K562 (cell line): ENCODE measurements around the gene SIRT4. TPM values are rescaled to one million over a fixed set of nuclear protein-coding genes. Genes with fewer than 3 reads are reported as not detected.
A peak's percentile ranks its signal among the peaks of the same experiment; 100 is the strongest.

Source experiments
- BMI1 ChIP-seq: fragments of 150-350 bp; IDR thresholded peaks from 2 replicates; pipeline ENCODE4 v1.6.1; 2014; ENCODE audit warnings: low read length
- CCNT2 ChIP-seq: IDR thresholded peaks from 2 replicates; pipeline ENCODE4 v1.6.1; 2011; ENCODE audit warnings: borderline replicate concordance, low read depth, mild to moderate bottlenecking, moderate library complexity, mixed read lengths, low read length; ENCODE audit not compliant: insufficient read length; ENCODE audit errors: extremely low read depth
- CREM ChIP-seq: IDR thresholded peaks from 2 replicates; pipeline ENCODE4 v1.6.1; 2014; ENCODE audit warnings: antibody characterized with exemption, low read depth
- FOXJ3 ChIP-seq: sonication (generic); formaldehyde crosslinking; IDR thresholded peaks from 2 replicates; pipeline ENCODE4 v1.4.0; 2020; ENCODE audit warnings: mild to moderate bottlenecking, missing genetic modification reagents
- FOXK2 ChIP-seq, 2 experiments: fragments of 450-650 bp; IDR thresholded peaks in 1 of 2; conservative IDR thresholded peaks in 1 of 2; 2 replicates each; pipeline ENCODE4 v1.6.1; 2016; ENCODE audit warnings: low read depth in 2 of 2, mild to moderate bottlenecking in 1 of 2
- GABPB2 ChIP-seq: fragments of 250-450 bp; sonication (Bioruptor Pico); conservative IDR thresholded peaks from 2 replicates; pipeline ENCODE4 v1.5.1; 2021; ENCODE audit warnings: mild to moderate bottlenecking
- GTF2F1 ChIP-seq: IDR thresholded peaks from 2 replicates; pipeline ENCODE4 v1.6.1; 2011; ENCODE audit warnings: low read depth, low read length, improper control_type of control experiment
- HSF4 ChIP-seq: fragments of 250-450 bp; sonication (Bioruptor Pico); IDR thresholded peaks from 2 replicates; pipeline ENCODE4 v2.1.2; 2022; ENCODE audit warnings: mild to moderate bottlenecking, moderate library complexity, borderline replicate concordance
- JUNB ChIP-seq: fragments of 450-650 bp; formaldehyde crosslinking; conservative IDR thresholded peaks from 2 replicates; pipeline ENCODE4 v1.4.0; 2020; ENCODE audit warnings: mild to moderate bottlenecking
- MAFG ChIP-seq: fragments of 450-650 bp; conservative IDR thresholded peaks from 2 replicates; pipeline ENCODE4 v1.6.1; 2016; ENCODE audit warnings: missing genetic modification characterization, missing compliant biosample characterization
- MIER1 ChIP-seq: fragments of 450-650 bp; IDR thresholded peaks from 2 replicates; pipeline ENCODE4 v1.6.1; 2016; ENCODE audit warnings: antibody characterized with exemption, mild to moderate bottlenecking, low read depth
- PCBP1 ChIP-seq: fragments of 200-400 bp; formaldehyde crosslinking; IDR thresholded peaks from 2 replicates; pipeline ENCODE4 v1.6.1; 2018; ENCODE audit warnings: mild to moderate bottlenecking, low read depth, low read length; ENCODE audit not compliant: poor library complexity, severe bottlenecking
- PHB2 ChIP-seq: fragments of 450-650 bp; IDR thresholded peaks from 2 replicates; pipeline ENCODE4 v1.6.1; 2017; ENCODE audit warnings: low read depth
- POLR2B ChIP-seq: fragments of 450-650 bp; IDR thresholded peaks from 2 replicates; pipeline ENCODE4 v1.6.1; 2018; ENCODE audit warnings: low read depth; ENCODE audit not compliant: partially characterized antibody
- PPARD ChIP-seq: fragments of 250-450 bp; sonication (Bioruptor Pico); IDR thresholded peaks from 2 replicates; pipeline ENCODE4 v1.8.0; 2022; ENCODE audit warnings: inconsistent platforms, mild to moderate bottlenecking, moderate library complexity
- SAFB ChIP-seq: fragments of 200-400 bp; formaldehyde crosslinking; IDR thresholded peaks from 2 replicates; pipeline ENCODE4 v1.6.1; 2017; ENCODE audit warnings: low read depth, low read length, borderline replicate concordance
- THRAP3 ChIP-seq: fragments of 450-650 bp; IDR thresholded peaks from 2 replicates; pipeline ENCODE4 v1.6.1; 2016; ENCODE audit warnings: mild to moderate bottlenecking, inconsistent platforms, borderline replicate concordance
- XRCC5 ChIP-seq: fragments of 200-400 bp; formaldehyde crosslinking; IDR thresholded peaks from 2 replicates; pipeline ENCODE4 v1.6.1; 2017; ENCODE audit warnings: low read depth, mild to moderate bottlenecking, low read length
- ZNF133 ChIP-seq: fragments of 250-450 bp; sonication (Bioruptor Pico); IDR thresholded peaks from 2 replicates; pipeline ENCODE4 v1.4.0; 2020; ENCODE audit warnings: mild to moderate bottlenecking
- ZNF165 ChIP-seq: fragments of 250-450 bp; sonication (Bioruptor Pico); IDR thresholded peaks from 2 replicates; pipeline ENCODE4 v1.4.0; 2020; ENCODE audit warnings: borderline replicate concordance
- ZNF197 ChIP-seq: fragments of 200-800 bp; sonication (Bioruptor generic); IDR thresholded peaks from 2 replicates; pipeline ENCODE4 v1.6.1; 2016; ENCODE audit warnings: low read depth, missing genetic modification characterization, missing compliant biosample characterization
- ZNF253 ChIP-seq: fragments of 250-450 bp; sonication (Bioruptor Pico); conservative IDR thresholded peaks from 2 replicates; pipeline ENCODE4 v1.6.1; 2021; ENCODE audit warnings: mild to moderate bottlenecking
- ZNF644 ChIP-seq: fragments of 200-800 bp; sonication (Bioruptor generic); IDR thresholded peaks from 2 replicates; pipeline ENCODE4 v1.6.1; 2016; ENCODE audit warnings: low read depth, missing genetic modification characterization, missing compliant biosample characterization
- polyA plus RNA-seq, 8 experiments: library from polyadenylated mRNA; depleted of rRNA in 4 of 8; stranded (reverse) in 5 of 8; unstranded in 3 of 8; fragments of >200 nt; fragmentation: Nextera tagmentation in 2 of 8; fragmentation: Illumina TruSeq in 1 of 8; extraction: Ambion mirVana in 2 of 8; extraction: Trizol in 1 of 8; gene quantifications; 2 replicates each; pipeline versions ENCODE4 v1.2.1 to v1.2.3, GENCODE V29; 2011 to 2014; ENCODE audit warnings: inconsistent platforms in 1 of 8, missing spikeins in 1 of 8
- total RNA-seq, 7 experiments: library from RNA; depleted of rRNA in 6 of 7; stranded (reverse); fragments of >200 nt in 6 of 7; fragmentation: Illumina TruSeq in 2 of 7; extraction: Trizol in 2 of 7; gene quantifications; 2 replicates each; pipeline versions ENCODE4 v1.2.1 to v1.2.3, GENCODE V29; 2011 to 2021; ENCODE audit warnings: low replicate concordance in 1 of 7
- TF ChIP-seq, protein P1 (sequence below): sonication (generic); formaldehyde crosslinking; IDR thresholded peaks from 2 replicates; pipeline ENCODE4 v1.8.1; 2023; ENCODE audit warnings: mild to moderate bottlenecking, missing genetic modification reagents
- TF ChIP-seq, protein P2 (sequence below): fragments of 250-450 bp; sonication (Bioruptor Pico); IDR thresholded peaks from 2 replicates; pipeline ENCODE4 v1.5.0; 2021; ENCODE audit warnings: mild to moderate bottlenecking, borderline replicate concordance

SIRT4 gene
- total and polyA plus RNA-seq, 9 of the 15 experiments (the other 6 are each of a cell fraction or from before 2014, with no cell fraction given) = 0.86 to 5.2 (median 2.4) TPM

DNA sequence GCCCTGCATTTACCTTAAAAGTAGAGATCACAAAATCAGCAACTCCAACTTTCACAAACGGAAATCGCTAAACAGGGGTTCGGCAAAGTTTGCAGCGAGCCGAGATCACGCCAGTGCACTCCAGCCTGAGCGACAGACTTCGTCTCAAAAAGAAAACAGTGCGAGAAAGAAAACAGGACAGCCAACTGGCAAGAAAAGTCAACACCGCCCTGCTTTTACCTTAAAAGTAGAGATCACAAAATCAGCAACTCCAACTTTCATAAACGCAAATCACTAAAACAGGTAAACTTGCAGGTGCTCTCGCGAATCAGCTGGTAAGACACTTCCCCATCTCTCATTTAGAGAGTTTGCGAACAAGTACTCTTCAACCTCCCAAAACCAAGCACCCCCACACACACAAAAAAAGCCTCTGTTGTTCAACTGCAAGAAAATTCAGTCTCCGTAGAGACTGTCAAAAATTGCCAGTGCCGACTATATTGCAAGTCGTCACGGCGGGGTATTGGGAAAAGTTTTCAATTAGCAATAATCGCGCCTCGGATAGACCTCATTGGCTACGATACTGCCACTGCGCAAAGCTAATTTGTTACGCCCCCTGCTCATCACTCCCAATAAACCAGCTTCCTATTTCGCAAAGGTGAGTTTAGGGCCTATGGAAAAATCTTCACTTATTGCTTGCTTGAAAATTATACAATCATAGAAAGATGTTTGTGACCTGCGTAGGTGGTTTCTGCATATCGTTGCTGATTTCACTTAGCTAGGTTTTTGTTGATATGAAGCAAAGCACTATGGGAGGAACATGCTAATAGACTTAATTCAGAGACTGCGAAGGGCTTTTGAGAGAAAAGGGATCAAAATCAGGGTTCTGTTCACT lies 9.2 kb upstream of the SIRT4 start, which contains the start of gene RNU4-1 (continued):
- TF ChIP-seq CREM (peak; percentile 69), GTF2F1 (peak; percentile 100), FOXJ3 (no peak), FOXK2 (conservative IDR thresholded peaks at IDR 0.05 in 1 of 2, IDR thresholded peaks at IDR 0.05 in 1 of 2; ENCODE audit: low read depth in 2 of 2) (peak; percentile 19 to 66; a peak in 1 of 4 replicates), SAFB (no peak), PCBP1 (no peak), ZNF133 (no peak), POLR2B (peak; percentile 99), GABPB2 (CRISPR knock-in tag) (no peak), MAFG (tag) (0 out of 2 replicates have a peak, but pooled peaks have one; percentile 9), PHB2 (no peak), ZNF253 (no peak), MIER1 (no peak), ZNF644 (0 out of 2 replicates have a peak, but pooled peaks have one; percentile 26), CCNT2 (no peak), PPARD (CRISPR knock-in tag) (no peak), JUNB (CRISPR knock-in tag) (no peak), ZNF165 (no peak), BMI1 (no peak), ZNF197 (CRISPR knock-in tag) (no peak; the same call in 1 of the 2 replicates), HSF4 (CRISPR knock-in tag) (no peak), THRAP3 (peak; percentile 93; the same call in 1 of the 2 replicates), XRCC5 (no peak)
- TF ChIP-seq, protein P1, sequence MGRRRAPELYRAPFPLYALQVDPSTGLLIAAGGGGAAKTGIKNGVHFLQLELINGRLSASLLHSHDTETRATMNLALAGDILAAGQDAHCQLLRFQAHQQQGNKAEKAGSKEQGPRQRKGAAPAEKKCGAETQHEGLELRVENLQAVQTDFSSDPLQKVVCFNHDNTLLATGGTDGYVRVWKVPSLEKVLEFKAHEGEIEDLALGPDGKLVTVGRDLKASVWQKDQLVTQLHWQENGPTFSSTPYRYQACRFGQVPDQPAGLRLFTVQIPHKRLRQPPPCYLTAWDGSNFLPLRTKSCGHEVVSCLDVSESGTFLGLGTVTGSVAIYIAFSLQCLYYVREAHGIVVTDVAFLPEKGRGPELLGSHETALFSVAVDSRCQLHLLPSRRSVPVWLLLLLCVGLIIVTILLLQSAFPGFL = peak; percentile 59; the same call in 1 of the 2 replicates
- TF ChIP-seq, protein P2, sequence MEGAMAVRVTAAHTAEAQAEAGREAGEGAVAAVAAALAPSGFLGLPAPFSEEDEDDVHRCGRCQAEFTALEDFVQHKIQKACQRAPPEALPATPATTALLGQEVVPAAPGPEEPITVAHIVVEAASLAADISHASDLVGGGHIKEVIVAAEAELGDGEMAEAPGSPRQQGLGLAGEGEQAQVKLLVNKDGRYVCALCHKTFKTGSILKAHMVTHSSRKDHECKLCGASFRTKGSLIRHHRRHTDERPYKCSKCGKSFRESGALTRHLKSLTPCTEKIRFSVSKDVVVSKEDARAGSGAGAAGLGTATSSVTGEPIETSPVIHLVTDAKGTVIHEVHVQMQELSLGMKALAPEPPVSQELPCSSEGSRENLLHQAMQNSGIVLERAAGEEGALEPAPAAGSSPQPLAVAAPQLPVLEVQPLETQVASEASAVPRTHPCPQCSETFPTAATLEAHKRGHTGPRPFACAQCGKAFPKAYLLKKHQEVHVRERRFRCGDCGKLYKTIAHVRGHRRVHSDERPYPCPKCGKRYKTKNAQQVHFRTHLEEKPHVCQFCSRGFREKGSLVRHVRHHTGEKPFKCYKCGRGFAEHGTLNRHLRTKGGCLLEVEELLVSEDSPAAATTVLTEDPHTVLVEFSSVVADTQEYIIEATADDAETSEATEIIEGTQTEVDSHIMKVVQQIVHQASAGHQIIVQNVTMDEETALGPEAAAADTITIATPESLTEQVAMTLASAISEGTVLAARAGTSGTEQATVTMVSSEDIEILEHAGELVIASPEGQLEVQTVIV = no peak
